ENCODE measurements around the gene DENND1B.

DNA sequence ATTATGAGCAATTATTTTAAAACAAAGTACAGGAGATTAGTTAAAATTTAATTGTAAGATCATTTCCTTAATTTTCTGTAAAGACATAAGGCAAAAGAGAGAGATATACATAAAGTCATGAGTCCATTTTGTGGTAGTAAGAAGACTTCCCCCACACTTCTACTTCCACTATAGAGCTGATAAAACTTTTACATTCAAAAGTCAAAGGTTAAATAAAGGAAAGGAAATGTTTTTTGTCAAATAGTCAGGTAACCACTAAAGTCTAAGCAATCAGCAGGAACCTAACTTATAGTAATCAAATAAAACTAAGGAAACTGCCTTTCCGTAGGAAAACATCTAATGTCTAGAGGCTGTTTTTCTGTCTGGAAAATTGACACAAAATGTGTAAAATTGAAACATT, 110.9 kb downstream of the DENND1B start:
- TF ChIP-seq CHD4 (IDR thresholded peaks at IDR 0.05; ENCODE audit: insufficient read depth, insufficient replicate concordance, low read depth, low read length, poor library complexity, severe bottlenecking) (no peak), CHCHD3 (CRISPR knock-in tag; IDR thresholded peaks at IDR 0.05) (no peak), POLR2AphosphoS5 (IDR thresholded peaks at IDR 0.05; ENCODE audit: control insufficient read depth, insufficient read depth, low read depth, low read length) (no peak), GABPA (tag; conservative IDR thresholded peaks at IDR 0.05; ENCODE audit: low read depth) (no peak)
- TF ChIP-seq, protein P1, sequence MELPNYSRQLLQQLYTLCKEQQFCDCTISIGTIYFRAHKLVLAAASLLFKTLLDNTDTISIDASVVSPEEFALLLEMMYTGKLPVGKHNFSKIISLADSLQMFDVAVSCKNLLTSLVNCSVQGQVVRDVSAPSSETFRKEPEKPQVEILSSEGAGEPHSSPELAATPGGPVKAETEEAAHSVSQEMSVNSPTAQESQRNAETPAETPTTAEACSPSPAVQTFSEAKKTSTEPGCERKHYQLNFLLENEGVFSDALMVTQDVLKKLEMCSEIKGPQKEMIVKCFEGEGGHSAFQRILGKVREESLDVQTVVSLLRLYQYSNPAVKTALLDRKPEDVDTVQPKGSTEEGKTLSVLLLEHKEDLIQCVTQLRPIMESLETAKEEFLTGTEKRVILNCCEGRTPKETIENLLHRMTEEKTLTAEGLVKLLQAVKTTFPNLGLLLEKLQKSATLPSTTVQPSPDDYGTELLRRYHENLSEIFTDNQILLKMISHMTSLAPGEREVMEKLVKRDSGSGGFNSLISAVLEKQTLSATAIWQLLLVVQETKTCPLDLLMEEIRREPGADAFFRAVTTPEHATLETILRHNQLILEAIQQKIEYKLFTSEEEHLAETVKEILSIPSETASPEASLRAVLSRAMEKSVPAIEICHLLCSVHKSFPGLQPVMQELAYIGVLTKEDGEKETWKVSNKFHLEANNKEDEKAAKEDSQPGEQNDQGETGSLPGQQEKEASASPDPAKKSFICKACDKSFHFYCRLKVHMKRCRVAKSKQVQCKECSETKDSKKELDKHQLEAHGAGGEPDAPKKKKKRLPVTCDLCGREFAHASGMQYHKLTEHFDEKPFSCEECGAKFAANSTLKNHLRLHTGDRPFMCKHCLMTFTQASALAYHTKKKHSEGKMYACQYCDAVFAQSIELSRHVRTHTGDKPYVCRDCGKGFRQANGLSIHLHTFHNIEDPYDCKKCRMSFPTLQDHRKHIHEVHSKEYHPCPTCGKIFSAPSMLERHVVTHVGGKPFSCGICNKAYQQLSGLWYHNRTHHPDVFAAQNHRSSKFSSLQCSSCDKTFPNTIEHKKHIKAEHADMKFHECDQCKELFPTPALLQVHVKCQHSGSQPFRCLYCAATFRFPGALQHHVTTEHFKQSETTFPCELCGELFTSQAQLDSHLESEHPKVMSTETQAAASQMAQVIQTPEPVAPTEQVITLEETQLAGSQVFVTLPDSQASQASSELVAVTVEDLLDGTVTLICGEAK (IDR thresholded peaks at IDR 0.05), result peak; percentile 57
- TF ChIP-seq, protein P1 (CRISPR knock-in tag; IDR thresholded peaks at IDR 0.05), result no peak
